Osteocyte (in vitro differentiated cells): ENCODE measurements around the gene CORO7. TPM values are rescaled to one million over a fixed set of nuclear protein-coding genes. Genes with fewer than 3 reads are reported as not detected.

Experiments used
- DNase-seq: peaks from one replicate; pipeline ENCODE4 v3.0.0; 2021; ENCODE audit warnings: mixed read lengths; ENCODE audit not compliant: unreplicated experiment; ENCODE audit errors: extremely low spot score
- H3K27ac Mint-ChIP-seq: one replicate; pipeline ENCODE4 v1.8.0; 2021; ENCODE audit warnings: mild to moderate bottlenecking, mixed read lengths; ENCODE audit not compliant: unreplicated experiment
- H3K27me3 Mint-ChIP-seq: one replicate; pipeline ENCODE4 v1.8.0; 2021; ENCODE audit warnings: mixed read lengths; ENCODE audit not compliant: unreplicated experiment
- H3K36me3 Mint-ChIP-seq: one replicate; pipeline ENCODE4 v1.8.0; 2021; ENCODE audit warnings: mixed read lengths; ENCODE audit not compliant: unreplicated experiment
- H3K4me1 Mint-ChIP-seq: one replicate; pipeline ENCODE4 v1.8.0; 2021; ENCODE audit warnings: mixed read lengths; ENCODE audit not compliant: unreplicated experiment
- H3K4me3 Mint-ChIP-seq: one replicate; pipeline ENCODE4 v1.8.0; 2021; ENCODE audit warnings: mild to moderate bottlenecking, moderate library complexity, mixed read lengths; ENCODE audit not compliant: unreplicated experiment
- H3K9me3 Mint-ChIP-seq: one replicate; pipeline ENCODE4 v1.8.0; 2021; ENCODE audit warnings: mixed read lengths; ENCODE audit not compliant: unreplicated experiment
- CTCF ChIP-seq: fragments of 200-600 bp; sonication (generic); IDR thresholded peaks from 2 replicates; pipeline ENCODE4 v1.5.0; 2021; ENCODE audit warnings: antibody characterized with exemption, mild to moderate bottlenecking, moderate library complexity
- total RNA-seq: library from RNA; stranded (reverse); gene quantifications from 2 replicates; pipeline ENCODE4 v1.2.1, GENCODE V29; 2021

CORO7 gene
- total RNA-seq, 1 donor from 2014 or later, result 40.1 TPM

GRCh38 chr16:4356820-4357219, 59.6 kb downstream of the CORO7 start:
- Mint-ChIP-seq H3K27me3 (no peaks in the 10 kb centered on the region), H3K27ac (no peak overlapping the region), H3K4me1 (no peaks in the 10 kb centered on the region), H3K4me3 (no peak overlapping the region), H3K9me3 (no peaks in the 10 kb centered on the region), H3K36me3 (peaks cover 3% of the 10 kb centered on the region)
- no peak for TF ChIP-seq CTCF
- no peak for DNase-seq

GRCh38 chr16:4354512-4355409, 61.6 kb downstream of the CORO7 start:
- Mint-ChIP-seq H3K27me3 (no peaks in the 10 kb centered on the region), H3K9me3 (no peaks in the 10 kb centered on the region), H3K4me3 (no peak overlapping the region), H3K27ac (no peak overlapping the region), H3K4me1 (peaks cover 10% of the 10 kb centered on the region), H3K36me3 (peaks cover 3% of the 10 kb centered on the region)
- TF ChIP-seq CTCF, result no peak
- no peak for DNase-seq

GRCh38 chr16:4353675-4354074, 62.7 kb downstream of the CORO7 start:
- no peak for TF ChIP-seq CTCF
- Mint-ChIP-seq H3K27ac (no peak overlapping the region), H3K27me3 (no peaks in the 10 kb centered on the region), H3K36me3 (no peaks in the 10 kb centered on the region), H3K4me1 (peaks cover 10% of the 10 kb centered on the region), H3K4me3 (no peak overlapping the region), H3K9me3 (no peaks in the 10 kb centered on the region)
- no peak for DNase-seq

- Mint-ChIP-seq H3K9me3 (no peaks in the 10 kb centered on the region), H3K36me3 (no peaks in the 10 kb centered on the region), H3K4me1 (peaks cover 15% of the 10 kb centered on the region), H3K27ac (no peak overlapping the region), H3K4me3 (no peak overlapping the region), H3K27me3 (no peaks in the 10 kb centered on the region)
- TF ChIP-seq CTCF, result no peak
- DNase-seq, result no peak
Observed at GRCh38 chr16:4352843-4353242, 63.6 kb downstream of the CORO7 start.

- TF ChIP-seq CTCF, result no peak
- DNase-seq, result no peak
- no peaks in the 10 kb centered on the region for H3K36me3 Mint-ChIP-seq
- no peaks in the 10 kb centered on the region for H3K9me3 Mint-ChIP-seq
- no peaks in the 10 kb centered on the region for H3K27me3 Mint-ChIP-seq
- peak overlapping the region; percentile 44 for H3K27ac Mint-ChIP-seq
- peaks cover 15% of the 10 kb centered on the region for H3K4me1 Mint-ChIP-seq
- peak overlapping the region; percentile 86 for H3K4me3 Mint-ChIP-seq
Observed at GRCh38 chr16:4351880-4352279, 64.5 kb downstream of the CORO7 start.
